Measurements from ENCODE around the gene DOK1.

DOK1 gene

DNA sequence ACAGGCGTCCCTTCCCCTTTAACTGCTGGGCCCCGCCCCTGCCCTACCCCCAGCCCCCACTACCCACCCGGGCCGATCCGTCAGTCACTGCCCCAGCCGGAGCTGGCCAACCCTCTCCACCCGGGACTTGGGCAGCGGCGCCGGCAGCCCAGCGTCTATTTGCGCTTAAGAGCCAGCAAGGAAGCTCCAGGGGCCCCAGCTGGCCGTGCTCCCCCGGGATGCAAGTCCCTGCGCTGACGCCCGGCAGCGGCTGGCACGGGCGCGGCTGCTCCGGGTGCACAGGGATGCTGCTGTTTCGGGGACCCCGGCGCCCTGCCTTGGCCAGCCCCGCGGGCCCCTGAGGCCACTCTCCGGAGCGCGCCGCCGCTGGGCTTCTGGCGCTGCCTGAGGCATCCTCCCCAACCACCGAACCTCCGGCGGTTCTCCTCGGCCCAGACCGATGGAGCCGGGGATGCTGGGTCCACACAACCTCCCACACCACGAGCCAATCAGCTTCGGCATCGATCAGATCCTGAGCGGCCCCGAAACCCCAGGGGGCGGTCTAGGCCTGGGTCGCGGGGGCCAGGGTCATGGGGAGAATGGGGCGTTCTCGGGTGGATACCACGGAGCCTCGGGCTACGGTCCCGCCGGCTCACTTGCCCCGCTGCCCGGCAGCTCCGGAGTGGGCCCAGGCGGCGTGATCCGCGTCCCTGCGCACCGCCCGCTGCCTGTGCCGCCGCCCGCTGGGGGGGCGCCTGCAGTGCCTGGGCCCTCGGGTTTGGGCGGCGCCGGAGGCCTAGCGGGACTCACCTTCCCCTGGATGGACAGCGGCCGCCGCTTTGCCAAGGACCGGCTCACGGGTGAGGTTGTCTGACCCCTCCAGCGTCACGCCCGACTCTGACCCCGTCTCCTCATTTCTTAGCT, 39.9 kb upstream of the DOK1 start, which contains the start of gene TLX2:
TSS of gene TLX2 (plus strand) at position 83 of the 903 bp plus-strand sequence. CDS start at position 440, 357 bp downstream.
- no peak within 1 kb of the TSS for H3K27ac ChIP-seq (ENCODE audit: low read depth, low read length, severe bottlenecking)
- peaks cover 10% of the 10 kb centered on the region for H3K4me1 ChIP-seq (ENCODE audit: control insufficient read depth, insufficient read depth, low read length, poor library complexity, severe bottlenecking)
- no peaks in the 10 kb centered on the region for H3K9me3 ChIP-seq (ENCODE audit: control insufficient read depth, low read length)
- WGBS, 2 experiments (ENCODE audit: insufficient coverage in 2 of 2), result 2 to 3% methylated on average over 50 to 53 of the region's 82 CpGs
- peak within 1 kb of the TSS; percentile 22 for H3K4me3 ChIP-seq (ENCODE audit: extremely low read depth, insufficient read depth, low read length, poor library complexity, severe bottlenecking)
- H3K36me3 ChIP-seq (ENCODE audit: control insufficient read depth, insufficient read depth, low read length), result no peaks in the 10 kb centered on the region

DNA sequence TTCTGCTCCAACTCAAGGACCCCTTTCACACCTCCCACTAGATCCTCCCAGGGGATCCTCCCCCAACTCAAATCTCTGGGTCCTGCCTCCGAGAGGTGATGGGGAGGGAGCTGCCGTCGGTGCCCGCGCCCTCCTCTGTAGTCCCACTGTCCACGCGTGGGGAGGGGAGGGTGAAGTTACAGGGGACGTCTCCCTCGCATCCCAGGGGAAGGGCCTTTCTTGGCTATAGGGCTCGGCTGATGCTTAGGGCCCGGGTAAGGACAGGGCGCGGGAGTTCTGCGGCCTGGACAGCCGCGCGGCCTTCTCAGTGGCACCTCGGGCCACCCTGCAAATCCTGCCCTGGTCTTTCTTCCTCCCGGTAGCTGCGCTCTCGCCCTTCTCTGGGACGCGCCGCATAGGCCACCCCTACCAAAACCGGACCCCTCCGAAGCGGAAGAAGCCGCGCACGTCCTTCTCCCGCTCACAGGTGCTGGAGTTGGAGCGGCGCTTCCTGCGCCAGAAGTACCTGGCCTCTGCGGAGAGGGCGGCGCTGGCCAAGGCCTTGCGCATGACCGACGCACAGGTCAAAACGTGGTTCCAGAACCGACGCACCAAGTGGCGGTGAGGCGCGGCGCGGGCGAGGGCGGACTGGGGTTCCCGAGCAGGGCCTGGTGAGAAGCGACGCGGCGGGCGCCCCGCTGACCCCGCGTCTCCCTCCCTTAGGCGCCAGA, 39.1 kb upstream of the DOK1 start:
- H3K4me3 ChIP-seq (ENCODE audit: extremely low read depth, insufficient read depth, low read length, poor library complexity, severe bottlenecking), result no peak overlapping the region
- H3K9me3 ChIP-seq (ENCODE audit: control insufficient read depth, low read length), result no peaks in the 10 kb centered on the region
- H3K36me3 ChIP-seq (ENCODE audit: control insufficient read depth, insufficient read depth, low read length), result no peaks in the 10 kb centered on the region
- peaks cover 10% of the 10 kb centered on the region for H3K4me1 ChIP-seq (ENCODE audit: control insufficient read depth, insufficient read depth, low read length, poor library complexity, severe bottlenecking)
- 4 to 7% methylated on average over 44 to 52 of the region's 60 CpGs for WGBS, 2 experiments (ENCODE audit: insufficient coverage in 2 of 2)
- no peak overlapping the region for H3K27ac ChIP-seq (ENCODE audit: low read depth, low read length, severe bottlenecking)

DNA sequence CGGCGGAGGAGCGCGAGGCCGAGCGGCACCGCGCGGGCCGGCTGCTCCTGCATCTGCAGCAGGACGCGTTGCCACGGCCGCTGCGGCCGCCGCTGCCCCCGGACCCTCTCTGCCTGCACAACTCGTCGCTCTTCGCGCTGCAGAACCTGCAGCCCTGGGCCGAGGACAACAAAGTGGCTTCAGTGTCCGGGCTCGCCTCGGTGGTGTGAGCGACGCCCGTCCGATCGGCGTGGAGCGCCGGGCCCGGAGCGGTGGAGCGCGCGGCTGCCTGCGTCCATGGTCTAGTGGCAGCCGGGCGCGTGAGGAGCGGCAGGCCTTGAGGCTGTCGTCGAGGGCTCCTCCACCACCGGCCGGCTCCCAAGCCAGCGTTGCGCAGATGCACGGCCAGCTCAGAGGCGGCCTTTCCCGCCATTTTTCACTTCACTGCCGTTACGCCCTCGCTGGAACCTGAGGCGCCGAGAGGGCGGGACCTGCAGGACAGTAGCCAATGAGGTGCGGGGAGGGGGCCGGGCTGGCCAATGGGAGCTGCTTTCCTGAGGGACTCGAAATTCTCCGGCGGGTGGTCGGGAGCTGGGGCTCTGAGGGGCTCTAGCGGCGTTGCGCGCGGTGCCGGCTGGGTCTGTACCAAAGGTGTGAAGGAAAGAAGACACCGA, 38.4 kb upstream of the DOK1 start:
- 10 to 11% methylated on average over 59 to 66 of the region's 72 CpGs for WGBS, 2 experiments (ENCODE audit: insufficient coverage in 2 of 2)
- Histone ChIP-seq H3K36me3 (ENCODE audit: control insufficient read depth, insufficient read depth, low read length) (no peaks in the 10 kb centered on the region), H3K9me3 (ENCODE audit: control insufficient read depth, low read length) (no peaks in the 10 kb centered on the region), H3K4me1 (ENCODE audit: control insufficient read depth, insufficient read depth, low read length, poor library complexity, severe bottlenecking) (peaks cover 10% of the 10 kb centered on the region), H3K4me3 (ENCODE audit: extremely low read depth, insufficient read depth, low read length, poor library complexity, severe bottlenecking) (peak overlapping the region; percentile 12), H3K27ac (ENCODE audit: low read depth, low read length, severe bottlenecking) (no peak overlapping the region)

DNA sequence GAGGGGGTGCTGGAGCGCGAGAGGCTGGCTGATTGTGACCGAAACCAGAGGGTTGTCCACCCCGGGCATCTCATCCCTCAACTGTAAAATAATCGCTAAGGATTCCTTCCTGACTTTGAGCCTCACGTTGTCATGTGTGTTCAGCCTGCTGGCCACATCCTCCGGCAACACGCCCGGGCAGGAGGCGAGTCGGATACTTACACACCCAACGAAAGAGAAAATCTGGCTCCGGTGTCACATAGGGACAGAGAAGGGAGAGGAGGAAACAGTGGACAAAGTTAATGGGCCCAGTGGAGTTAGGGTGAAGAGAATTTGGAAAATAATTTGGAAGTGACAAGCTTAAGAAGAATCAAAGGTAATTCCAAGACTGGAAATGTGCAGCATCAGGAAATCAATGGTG, 37.9 kb upstream of the DOK1 start:
- WGBS, 2 experiments (ENCODE audit: insufficient coverage in 2 of 2), result 87 to 91% methylated on average over 13 of the region's 13 CpGs
- H3K4me1 ChIP-seq (ENCODE audit: control insufficient read depth, insufficient read depth, low read length, poor library complexity, severe bottlenecking), result peaks cover 10% of the 10 kb centered on the region
- H3K4me3 ChIP-seq (ENCODE audit: extremely low read depth, insufficient read depth, low read length, poor library complexity, severe bottlenecking), result no peak overlapping the region
- H3K9me3 ChIP-seq (ENCODE audit: control insufficient read depth, low read length), result no peaks in the 10 kb centered on the region
- no peak overlapping the region for H3K27ac ChIP-seq (ENCODE audit: low read depth, low read length, severe bottlenecking)
- H3K36me3 ChIP-seq (ENCODE audit: control insufficient read depth, insufficient read depth, low read length), result no peaks in the 10 kb centered on the region

DNA sequence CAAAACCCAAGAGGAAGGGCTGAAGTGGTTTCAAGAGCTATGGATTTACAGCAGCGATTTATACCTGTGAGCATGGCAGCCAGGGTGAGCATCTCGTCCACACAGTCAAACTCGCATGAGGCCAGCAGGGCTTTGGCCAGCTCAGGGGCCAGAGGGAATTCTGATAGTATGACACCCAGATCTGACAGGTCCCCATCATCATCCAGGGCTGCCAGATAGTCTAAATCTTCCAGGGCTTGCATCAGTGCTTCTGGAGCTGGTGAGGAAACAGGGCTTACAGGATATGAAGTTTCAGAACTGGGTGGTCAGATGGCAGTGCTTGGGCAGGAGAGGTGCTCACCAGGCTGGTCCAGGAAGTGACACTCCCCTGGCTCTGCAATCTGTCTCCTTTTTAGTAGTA, 32.0 kb upstream of the DOK1 start:
- H3K4me3 ChIP-seq (ENCODE audit: extremely low read depth, insufficient read depth, low read length, poor library complexity, severe bottlenecking), result no peak overlapping the region
- no peak overlapping the region for H3K27ac ChIP-seq (ENCODE audit: low read depth, low read length, severe bottlenecking)
- H3K4me1 ChIP-seq (ENCODE audit: control insufficient read depth, insufficient read depth, low read length, poor library complexity, severe bottlenecking), result no peaks in the 10 kb centered on the region
- H3K36me3 ChIP-seq (ENCODE audit: control insufficient read depth, insufficient read depth, low read length), result peaks cover 26% of the 10 kb centered on the region
- H3K9me3 ChIP-seq (ENCODE audit: control insufficient read depth, low read length), result no peaks in the 10 kb centered on the region
- 69 to 88% methylated on average over 3 of the region's 3 CpGs for WGBS, 2 experiments (ENCODE audit: insufficient coverage in 2 of 2)

DNA sequence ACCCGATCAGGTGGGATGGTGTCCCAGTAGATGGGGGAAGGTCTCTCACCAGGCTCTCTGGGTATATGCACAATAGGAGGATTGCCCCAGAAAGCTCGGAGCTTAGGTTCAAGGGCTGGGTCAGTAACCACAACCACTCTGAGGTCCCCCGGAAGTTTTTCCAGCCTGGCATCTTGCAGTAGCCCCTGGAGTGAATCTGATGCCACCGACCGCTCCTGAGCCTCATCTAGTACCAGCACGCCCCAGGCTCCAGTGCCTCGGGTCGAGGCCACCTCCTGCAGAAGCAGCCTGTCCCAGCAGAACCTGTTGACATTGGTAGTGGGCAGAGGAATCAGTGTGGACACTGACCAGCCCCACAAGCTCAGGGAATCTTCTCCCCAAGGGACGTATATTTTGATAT, 30.5 kb upstream of the DOK1 start:
- WGBS, 2 experiments (ENCODE audit: insufficient coverage in 2 of 2), result 93 to 95% methylated on average over 9 of the region's 9 CpGs
- Histone ChIP-seq H3K27ac (ENCODE audit: low read depth, low read length, severe bottlenecking) (no peak overlapping the region), H3K4me3 (ENCODE audit: extremely low read depth, insufficient read depth, low read length, poor library complexity, severe bottlenecking) (no peak overlapping the region), H3K9me3 (ENCODE audit: control insufficient read depth, low read length) (no peaks in the 10 kb centered on the region), H3K4me1 (ENCODE audit: control insufficient read depth, insufficient read depth, low read length, poor library complexity, severe bottlenecking) (peaks cover 8% of the 10 kb centered on the region), H3K36me3 (ENCODE audit: control insufficient read depth, insufficient read depth, low read length) (peaks cover 38% of the 10 kb centered on the region)

DNA sequence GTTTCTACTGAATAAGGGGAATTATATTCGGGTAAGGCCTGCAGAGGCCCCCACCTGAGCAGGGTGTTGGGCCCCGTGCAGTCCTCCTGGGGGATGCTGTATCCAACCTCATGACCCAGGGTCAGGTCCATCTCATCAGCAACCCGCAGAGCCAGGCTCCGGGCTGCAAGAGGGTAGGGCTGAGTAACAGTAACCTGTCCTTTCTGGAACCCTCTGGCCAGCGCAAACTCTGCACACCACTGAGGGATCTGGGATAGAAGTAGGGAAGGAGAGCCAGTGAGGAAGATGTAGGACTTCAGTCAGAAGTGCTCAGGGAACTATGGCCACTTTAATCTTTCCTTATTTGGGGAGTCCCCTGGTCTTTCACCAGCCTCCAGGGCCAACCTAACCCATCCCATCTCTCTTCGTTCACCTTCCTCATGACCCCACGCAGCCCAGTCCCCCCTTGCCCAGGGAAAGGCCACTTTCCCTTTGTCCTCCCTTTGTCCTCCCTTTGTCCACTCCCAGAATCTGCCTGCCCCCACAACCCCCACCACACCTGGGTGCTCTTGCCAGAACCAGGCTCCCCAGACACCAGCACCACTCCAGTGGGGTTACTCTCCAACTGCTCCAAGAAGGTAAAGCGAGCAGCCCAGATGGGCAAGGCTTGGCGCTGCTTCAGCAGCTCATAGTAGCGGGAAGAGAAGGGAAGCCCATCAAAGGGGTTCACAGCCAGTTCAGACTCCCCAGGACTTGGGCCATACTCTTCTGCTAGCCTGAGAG, 29.4 kb upstream of the DOK1 start:
- Histone ChIP-seq H3K27ac (ENCODE audit: low read depth, low read length, severe bottlenecking) (no peak overlapping the region), H3K4me1 (ENCODE audit: control insufficient read depth, insufficient read depth, low read length, poor library complexity, severe bottlenecking) (peaks cover 8% of the 10 kb centered on the region), H3K4me3 (ENCODE audit: extremely low read depth, insufficient read depth, low read length, poor library complexity, severe bottlenecking) (no peak overlapping the region), H3K36me3 (ENCODE audit: control insufficient read depth, insufficient read depth, low read length) (peaks cover 38% of the 10 kb centered on the region), H3K9me3 (ENCODE audit: control insufficient read depth, low read length) (no peaks in the 10 kb centered on the region)
- 92 to 97% methylated on average over 8 of the region's 10 CpGs for WGBS, 2 experiments (ENCODE audit: insufficient coverage in 2 of 2)

DNA sequence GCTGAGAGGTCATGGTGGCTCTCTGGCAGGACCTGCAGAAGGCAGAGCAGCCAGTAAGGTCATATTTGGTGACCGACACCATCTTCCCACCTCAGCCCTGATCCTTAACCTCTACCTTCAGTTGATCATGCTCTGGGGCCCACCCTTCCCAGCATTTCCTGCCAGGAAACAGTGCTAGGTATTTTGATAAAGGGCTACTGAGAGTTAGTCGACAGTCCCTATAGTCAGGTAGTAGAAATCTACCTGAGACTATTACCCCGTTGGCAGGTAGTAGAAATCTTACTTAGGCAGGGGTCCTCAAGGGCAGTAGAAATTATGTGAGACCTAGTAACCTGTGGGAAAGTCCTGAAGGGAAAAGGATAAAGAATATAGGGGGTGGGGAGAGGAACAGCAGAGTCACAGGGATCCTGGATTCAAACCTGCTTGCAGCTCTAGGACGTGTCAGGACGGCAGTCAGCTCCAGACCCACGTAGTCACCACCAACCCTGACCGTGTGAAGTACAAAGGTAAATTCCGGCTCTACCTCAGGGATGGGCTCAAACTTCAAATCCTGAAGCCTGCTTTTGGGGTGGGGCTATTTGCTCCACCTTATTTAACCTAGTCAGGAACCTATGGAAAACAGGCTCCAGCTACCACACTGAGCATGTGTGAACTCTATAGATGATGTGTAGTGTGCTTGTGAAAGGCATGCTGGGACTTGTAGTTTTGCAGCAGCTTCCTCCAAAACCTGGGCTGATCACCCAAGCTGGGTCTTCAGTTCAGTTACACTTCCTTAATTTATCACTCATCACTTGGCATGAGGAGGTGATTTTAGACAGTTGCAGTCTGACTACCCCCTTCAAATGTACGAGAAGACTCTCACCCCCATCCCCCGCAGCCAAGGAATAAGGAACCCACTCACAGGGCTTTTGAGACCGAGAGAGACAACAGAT, 28.5 kb upstream of the DOK1 start, which contains the start of gene DQX1:
TSS of gene DQX1 (minus strand) at position 515 of the 932 bp plus-strand sequence. CDS start at position 13, 502 bp downstream.
- Histone ChIP-seq H3K27ac (ENCODE audit: low read depth, low read length, severe bottlenecking) (no peak within 1 kb of the TSS), H3K4me3 (ENCODE audit: extremely low read depth, insufficient read depth, low read length, poor library complexity, severe bottlenecking) (no peak within 1 kb of the TSS), H3K36me3 (ENCODE audit: control insufficient read depth, insufficient read depth, low read length) (peaks cover 40% of the 10 kb centered on the region), H3K9me3 (ENCODE audit: control insufficient read depth, low read length) (no peaks in the 10 kb centered on the region), H3K4me1 (ENCODE audit: control insufficient read depth, insufficient read depth, low read length, poor library complexity, severe bottlenecking) (peaks cover 11% of the 10 kb centered on the region)
- WGBS, 2 experiments (ENCODE audit: insufficient coverage in 2 of 2), result 94 to 96% methylated on average over 8 to 9 of the region's 11 CpGs

DNA sequence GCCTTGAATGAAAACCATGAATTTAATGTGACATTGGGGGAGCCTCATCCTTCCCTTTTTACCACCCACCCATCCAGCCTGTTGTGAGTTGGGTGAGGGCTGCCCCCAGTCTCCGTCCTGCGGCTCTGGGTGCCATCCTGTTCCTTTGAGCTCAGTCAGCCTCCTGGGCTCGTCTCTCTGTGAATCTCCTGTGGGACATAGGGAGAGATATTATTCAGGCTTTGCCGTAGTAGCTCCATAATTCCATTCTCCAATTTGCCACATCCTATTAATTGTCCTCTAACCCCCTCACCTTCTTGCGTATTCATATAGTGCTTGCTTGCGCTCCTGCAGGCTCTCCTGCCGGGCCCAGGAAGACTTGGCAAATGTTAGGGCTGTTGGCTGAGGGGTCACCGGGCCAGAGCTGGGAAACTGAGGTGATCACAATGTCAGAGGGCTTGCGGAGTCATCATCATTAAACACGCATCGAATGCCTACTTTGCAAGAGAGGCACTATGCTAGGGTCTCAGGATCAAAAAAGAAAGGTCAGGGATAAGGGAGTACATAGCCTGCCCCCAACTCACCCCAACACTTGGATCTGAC, 27.8 kb upstream of the DOK1 start:
- peaks cover 47% of the 10 kb centered on the region for H3K36me3 ChIP-seq (ENCODE audit: control insufficient read depth, insufficient read depth, low read length)
- WGBS, 2 experiments (ENCODE audit: insufficient coverage in 2 of 2), result 98 to 100% methylated on average over 5 to 8 of the region's 11 CpGs
- no peak overlapping the region for H3K4me3 ChIP-seq (ENCODE audit: extremely low read depth, insufficient read depth, low read length, poor library complexity, severe bottlenecking)
- H3K9me3 ChIP-seq (ENCODE audit: control insufficient read depth, low read length), result no peaks in the 10 kb centered on the region
- H3K4me1 ChIP-seq (ENCODE audit: control insufficient read depth, insufficient read depth, low read length, poor library complexity, severe bottlenecking), result peaks cover 12% of the 10 kb centered on the region
- no peak overlapping the region for H3K27ac ChIP-seq (ENCODE audit: low read depth, low read length, severe bottlenecking)
